ENCODE data around the gene SP3.

- TF ChIP-seq POLR2A (IDR thresholded peaks at IDR 0.05; ENCODE audit: low read depth) (no peak), POLR2AphosphoS5 (IDR thresholded peaks at IDR 0.05) (no peak)
Measured at GRCh38 chr2:173985605-173985992, 20.4 kb upstream of the SP3 start.

Data from esophagus muscularis mucosa (tissue), 2 donors.